KMS-11 (cell line): ENCODE measurements around the gene SLC22A14.

Source experiments
- H2AFZ ChIP-seq: fragments of 200-600 bp; sonication (generic); 2 replicates; pipeline ENCODE4 v1.6.1; 2016; ENCODE audit warnings: antibody characterized with exemption, mixed run types, low read depth
- H3K27ac ChIP-seq: fragments of 200-600 bp; sonication (generic); 2 replicates; pipeline ENCODE4 v1.6.1; 2016; ENCODE audit warnings: mild to moderate bottlenecking, mixed run types
- H3K27me3 ChIP-seq: fragments of 200-600 bp; sonication (generic); 2 replicates; pipeline ENCODE4 v1.6.1; 2017; ENCODE audit warnings: mild to moderate bottlenecking, low read depth, mixed run types, moderate library complexity; ENCODE audit not compliant: insufficient read depth
- H3K36me3 ChIP-seq: fragments of 200-600 bp; sonication (generic); 2 replicates; pipeline ENCODE4 v1.6.1; 2017; ENCODE audit warnings: mild to moderate bottlenecking, mixed run types; ENCODE audit not compliant: insufficient read depth
- H3K4me1 ChIP-seq: fragments of 200-600 bp; sonication (generic); 2 replicates; pipeline ENCODE4 v1.6.1; 2016; ENCODE audit warnings: mild to moderate bottlenecking, low read depth, mixed run types; ENCODE audit not compliant: poor library complexity, severe bottlenecking
- H3K4me2 ChIP-seq: fragments of 200-600 bp; sonication (generic); 2 replicates; pipeline ENCODE4 v1.7.0; 2016; ENCODE audit warnings: mild to moderate bottlenecking, mixed run types
- H3K4me3 ChIP-seq: fragments of 200-600 bp; sonication (generic); IDR thresholded peaks from 2 replicates; pipeline ENCODE4 v1.6.1; 2017; ENCODE audit warnings: low read depth, low read length, mixed read lengths; ENCODE audit not compliant: insufficient read depth
- H3K79me2 ChIP-seq: fragments of 200-600 bp; sonication (generic); 2 replicates; pipeline ENCODE4 v1.6.1; 2016; ENCODE audit warnings: low read depth, mixed run types; ENCODE audit not compliant: insufficient read depth
- H3K9ac ChIP-seq: fragments of 200-600 bp; sonication (generic); 2 replicates; pipeline ENCODE4 v1.6.1; 2016; ENCODE audit warnings: mild to moderate bottlenecking, mixed run types
- H4K20me1 ChIP-seq: fragments of 200-600 bp; sonication (generic); 2 replicates; pipeline ENCODE4 v1.6.1; 2016; ENCODE audit warnings: mild to moderate bottlenecking, mixed run types; ENCODE audit not compliant: insufficient read depth
- CTCF ChIP-seq: fragments of 200-600 bp; sonication (generic); conservative IDR thresholded peaks from 2 replicates; pipeline ENCODE4 v1.6.1; 2017; ENCODE audit warnings: low read depth, mild to moderate bottlenecking, antibody characterized with exemption, low read length, moderate library complexity, mixed read lengths

SLC22A14 gene

GRCh38 chr3:38323060-38323459 is 41.0 kb downstream of the SLC22A14 start:
- H3K36me3 ChIP-seq, result no peaks in the 10 kb centered on the region
- no peaks in the 10 kb centered on the region for H3K27me3 ChIP-seq
- no peaks in the 10 kb centered on the region for H3K79me2 ChIP-seq
- no peak overlapping the region for H3K27ac ChIP-seq
- no peaks in the 10 kb centered on the region for H3K4me1 ChIP-seq
- TF ChIP-seq CTCF, result no peak
- no peak overlapping the region for H2AFZ ChIP-seq
- no peak overlapping the region for H3K4me2 ChIP-seq
- H3K9ac ChIP-seq, result no peak overlapping the region
- no peak overlapping the region for H3K4me3 ChIP-seq
- no peaks in the 10 kb centered on the region for H4K20me1 ChIP-seq

- Histone ChIP-seq H3K9ac (no peak overlapping the region), H3K27me3 (no peaks in the 10 kb centered on the region), H4K20me1 (no peaks in the 10 kb centered on the region), H3K4me3 (no peak overlapping the region), H2AFZ (no peak overlapping the region), H3K4me1 (no peaks in the 10 kb centered on the region), H3K36me3 (no peaks in the 10 kb centered on the region), H3K4me2 (no peak overlapping the region), H3K27ac (no peak overlapping the region), H3K79me2 (no peaks in the 10 kb centered on the region)
- TF ChIP-seq CTCF, result no peak
Observed at GRCh38 chr3:38325256-38325655, 43.2 kb downstream of the SLC22A14 start.

- Histone ChIP-seq H3K79me2 (no peaks in the 10 kb centered on the region), H3K27me3 (no peaks in the 10 kb centered on the region), H3K4me1 (no peaks in the 10 kb centered on the region), H2AFZ (no peak overlapping the region), H4K20me1 (no peaks in the 10 kb centered on the region), H3K4me2 (no peak overlapping the region), H3K4me3 (no peak overlapping the region), H3K36me3 (no peaks in the 10 kb centered on the region), H3K27ac (no peak overlapping the region), H3K9ac (no peak overlapping the region)
- no peak for TF ChIP-seq CTCF
Observed at GRCh38 chr3:38327335-38328009, 45.4 kb downstream of the SLC22A14 start.

- H3K27ac ChIP-seq, result no peak overlapping the region
- no peak overlapping the region for H3K9ac ChIP-seq
- no peak for TF ChIP-seq CTCF
- no peaks in the 10 kb centered on the region for H4K20me1 ChIP-seq
- H3K36me3 ChIP-seq, result no peaks in the 10 kb centered on the region
- no peaks in the 10 kb centered on the region for H3K4me1 ChIP-seq
- no peaks in the 10 kb centered on the region for H3K79me2 ChIP-seq
- H3K4me3 ChIP-seq, result no peak overlapping the region
- no peaks in the 10 kb centered on the region for H3K27me3 ChIP-seq
- no peak overlapping the region for H3K4me2 ChIP-seq
- H2AFZ ChIP-seq, result no peak overlapping the region
Observed at GRCh38 chr3:38331257-38332022, 49.3 kb downstream of the SLC22A14 start.
